H54 (cell line): ENCODE measurements around the gene MRPL23.

ENCODE experiments used
- DNase-seq: peaks from one replicate; pipeline ENCODE4 v3.0.0; 2011; ENCODE audit warnings: low spot score, mixed read lengths; ENCODE audit not compliant: insufficient read length
- FAIRE-seq: peaks from 3 replicates; lab custom pipeline; 2011; peaks lifted over from hg19 to GRCh38; lab: Jason Lieb, UNC
- POLR2A ChIP-seq: IDR thresholded peaks from 2 replicates; pipeline ENCODE4 v1.6.1; 2011; ENCODE audit warnings: low read depth, mild to moderate bottlenecking, low read length

Gene MRPL23

GRCh38 chr11:1969035-1969434, 21.9 kb downstream of the MRPL23 start:
- no peak for TF ChIP-seq POLR2A
- FAIRE-seq: no peak
- no peak for DNase-seq

GRCh38 chr11:1969776-1970175, 22.6 kb downstream of the MRPL23 start:
- TF ChIP-seq POLR2A: no peak
- no peak for DNase-seq
- FAIRE-seq: no peak

GRCh38 chr11:1970956-1971355, 23.8 kb downstream of the MRPL23 start:
- no peak for TF ChIP-seq POLR2A
- DNase-seq (no peak), FAIRE-seq (no peak)

GRCh38 chr11:1975185-1975584, 28.1 kb downstream of the MRPL23 start:
- DNase-seq: no peak
- no peak for FAIRE-seq
- TF ChIP-seq POLR2A: no peak

GRCh38 chr11:1978720-1979473, 31.8 kb downstream of the MRPL23 start:
- TF ChIP-seq POLR2A: no peak
- DNase-seq (no peak), FAIRE-seq (no peak)

GRCh38 chr11:1979607-1980006, 32.5 kb downstream of the MRPL23 start:
- DNase-seq: no peak
- no peak for TF ChIP-seq POLR2A
- FAIRE-seq: no peak

GRCh38 chr11:1982873-1983600, 35.9 kb downstream of the MRPL23 start:
- FAIRE-seq (no peak), DNase-seq (no peak)
- no peak for TF ChIP-seq POLR2A

- FAIRE-seq (no peak), DNase-seq (no peak)
- no peak for TF ChIP-seq POLR2A
Measured at GRCh38 chr11:1983601-1983961, 36.4 kb downstream of the MRPL23 start.

GRCh38 chr11:1987024-1987423, 39.9 kb downstream of the MRPL23 start:
- no peak for TF ChIP-seq POLR2A
- DNase-seq (no peak), FAIRE-seq (no peak)

GRCh38 chr11:1988174-1988573, 41.0 kb downstream of the MRPL23 start:
- FAIRE-seq (no peak), DNase-seq (no peak)
- no peak for TF ChIP-seq POLR2A

- FAIRE-seq: no peak
- DNase-seq: no peak
- TF ChIP-seq POLR2A: no peak
Measured at GRCh38 chr11:1988667-1989317, 41.7 kb downstream of the MRPL23 start.

- no peak for DNase-seq
Measured at GRCh38 chr11:1989953-1990352, 42.8 kb downstream of the MRPL23 start.

GRCh38 chr11:1990872-1991578, 43.9 kb downstream of the MRPL23 start:
- FAIRE-seq (no peak), DNase-seq (no peak)
- no peak for TF ChIP-seq POLR2A

More at GRCh38 chr11:1989953-1990352, 42.8 kb downstream of the MRPL23 start:
- TF ChIP-seq POLR2A: no peak
- no peak for FAIRE-seq

GRCh38 chr11:1992111-1992510, 45.0 kb downstream of the MRPL23 start:
- DNase-seq (no peak), FAIRE-seq (no peak)
- TF ChIP-seq POLR2A: no peak
